22Rv1 (cell line): ENCODE results near the gene ETS1.

ENCODE experiments used
- H3K27ac ChIP-seq: fragments of 450-650 bp; 2 replicates; pipeline ENCODE4 v1.5.1; 2017
- ZFX ChIP-seq: fragments of 450-650 bp; IDR thresholded peaks from 2 replicates; pipeline ENCODE4 v1.6.1; 2017; ENCODE audit warnings: antibody characterized with exemption, borderline replicate concordance
- TF ChIP-seq, protein P1 (sequence below): fragments of 450-650 bp; IDR thresholded peaks from 2 replicates; pipeline ENCODE4 v1.5.1; 2017; ENCODE audit warnings: mild to moderate bottlenecking

Gene ETS1

DNA sequence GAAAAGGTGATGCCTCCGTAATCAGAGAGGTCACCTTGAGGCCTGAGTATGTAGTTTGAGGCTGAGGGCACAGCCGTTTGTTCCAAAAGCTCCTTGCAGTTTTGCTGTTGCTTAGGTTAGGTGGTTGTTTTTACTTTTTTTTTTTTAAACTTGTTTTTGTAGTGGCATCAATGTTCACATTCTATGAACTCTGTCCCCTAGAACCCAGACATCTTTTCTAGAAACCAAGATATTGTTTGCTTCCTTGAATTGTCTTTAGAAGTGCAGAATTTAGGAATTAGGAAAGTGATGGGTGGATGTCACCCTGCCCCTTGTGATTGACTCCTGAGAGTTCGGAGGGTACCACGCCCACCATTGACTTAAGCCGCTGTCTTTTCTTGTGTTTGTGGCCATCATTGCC is 35.7 kb upstream of the ETS1 start:
- H3K27ac ChIP-seq = no peak overlapping the region
- TF ChIP-seq ZFX = no peak
- TF ChIP-seq, protein P1, sequence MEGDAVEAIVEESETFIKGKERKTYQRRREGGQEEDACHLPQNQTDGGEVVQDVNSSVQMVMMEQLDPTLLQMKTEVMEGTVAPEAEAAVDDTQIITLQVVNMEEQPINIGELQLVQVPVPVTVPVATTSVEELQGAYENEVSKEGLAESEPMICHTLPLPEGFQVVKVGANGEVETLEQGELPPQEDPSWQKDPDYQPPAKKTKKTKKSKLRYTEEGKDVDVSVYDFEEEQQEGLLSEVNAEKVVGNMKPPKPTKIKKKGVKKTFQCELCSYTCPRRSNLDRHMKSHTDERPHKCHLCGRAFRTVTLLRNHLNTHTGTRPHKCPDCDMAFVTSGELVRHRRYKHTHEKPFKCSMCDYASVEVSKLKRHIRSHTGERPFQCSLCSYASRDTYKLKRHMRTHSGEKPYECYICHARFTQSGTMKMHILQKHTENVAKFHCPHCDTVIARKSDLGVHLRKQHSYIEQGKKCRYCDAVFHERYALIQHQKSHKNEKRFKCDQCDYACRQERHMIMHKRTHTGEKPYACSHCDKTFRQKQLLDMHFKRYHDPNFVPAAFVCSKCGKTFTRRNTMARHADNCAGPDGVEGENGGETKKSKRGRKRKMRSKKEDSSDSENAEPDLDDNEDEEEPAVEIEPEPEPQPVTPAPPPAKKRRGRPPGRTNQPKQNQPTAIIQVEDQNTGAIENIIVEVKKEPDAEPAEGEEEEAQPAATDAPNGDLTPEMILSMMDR = no peak

DNA sequence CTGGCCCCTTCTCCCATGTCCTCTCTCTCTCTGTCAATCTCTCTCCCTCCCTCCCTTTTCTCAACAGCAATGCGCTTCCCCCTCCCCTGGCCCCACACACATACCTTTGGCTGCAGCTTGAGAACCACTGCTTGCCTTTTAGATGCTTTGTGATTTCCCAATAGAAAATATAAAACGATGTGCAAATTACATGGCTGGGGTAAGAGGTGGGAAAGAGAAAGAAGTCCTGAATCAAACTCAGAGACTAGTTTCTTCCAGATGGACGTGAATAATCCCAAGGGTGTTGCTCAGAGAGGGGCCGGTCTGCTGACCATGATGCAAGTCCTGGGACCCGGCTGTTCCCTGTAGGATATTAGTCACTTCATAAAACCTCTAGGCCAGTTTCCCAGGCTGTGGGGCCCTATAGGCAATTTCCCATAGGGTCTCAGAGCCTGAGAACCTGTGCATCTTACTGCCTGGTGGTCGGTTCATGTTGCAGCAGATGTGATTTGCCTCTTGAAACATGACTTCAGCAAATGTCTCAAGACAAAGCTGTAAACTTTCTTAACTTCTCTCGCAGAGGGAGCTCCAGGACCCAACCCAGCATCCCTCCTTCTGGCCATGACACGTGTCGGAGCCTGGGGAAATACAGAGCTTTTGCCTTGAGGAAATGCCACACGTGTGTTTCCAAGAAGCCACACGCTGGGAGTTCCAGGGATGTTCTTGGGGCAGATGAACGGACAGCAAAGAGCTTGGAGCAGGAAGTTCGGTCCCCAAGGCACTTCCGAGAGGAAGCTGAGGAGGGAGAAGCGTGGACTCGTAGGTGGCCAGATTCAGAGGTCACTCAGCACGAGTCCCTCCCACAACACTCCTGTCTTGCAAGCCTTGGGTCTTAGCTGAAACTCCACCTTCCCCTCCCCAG is 34.5 kb upstream of the ETS1 start:
- H3K27ac ChIP-seq = no peak overlapping the region
- no peak for TF ChIP-seq ZFX
- TF ChIP-seq, protein P1 = no peak

DNA sequence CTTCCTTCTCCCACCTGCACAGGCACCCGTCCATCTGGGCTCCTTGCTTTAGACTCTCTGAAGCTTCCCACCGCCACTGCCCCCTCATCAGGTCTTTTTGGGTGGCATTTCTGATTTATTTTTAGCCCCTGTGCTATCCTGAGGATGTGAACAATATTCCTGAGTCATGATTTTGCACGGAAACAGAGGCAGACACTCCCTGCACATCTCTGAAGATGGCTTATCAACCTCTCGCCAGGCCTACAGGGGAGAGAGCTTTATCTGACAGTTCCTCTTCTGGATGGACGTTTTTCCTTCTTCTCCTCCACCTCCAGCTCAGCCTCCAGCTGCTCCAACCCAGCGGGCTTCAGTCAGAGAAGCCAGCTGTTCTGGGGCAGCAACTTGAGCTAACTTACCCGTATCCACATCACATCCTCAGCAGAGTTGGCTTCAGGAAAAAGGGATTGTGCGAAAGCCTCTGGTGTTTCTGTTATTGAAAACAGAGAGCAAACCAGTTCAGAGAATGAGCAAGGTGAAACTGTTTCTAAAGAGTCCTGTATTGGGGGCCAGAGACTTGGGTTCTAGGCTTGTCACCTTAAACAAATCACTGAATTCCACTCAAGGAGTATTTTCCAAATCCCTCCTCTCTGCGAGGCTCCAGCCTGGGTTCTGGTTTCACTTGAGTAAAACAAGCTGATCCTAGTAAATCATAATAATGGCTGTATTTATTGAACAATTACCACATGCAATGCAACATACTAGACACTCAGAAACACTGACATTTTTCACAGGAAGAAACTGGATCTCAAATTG is 33.1 kb upstream of the ETS1 start:
- TF ChIP-seq, protein P1 = no peak
- TF ChIP-seq ZFX = no peak
- no peak overlapping the region for H3K27ac ChIP-seq

DNA sequence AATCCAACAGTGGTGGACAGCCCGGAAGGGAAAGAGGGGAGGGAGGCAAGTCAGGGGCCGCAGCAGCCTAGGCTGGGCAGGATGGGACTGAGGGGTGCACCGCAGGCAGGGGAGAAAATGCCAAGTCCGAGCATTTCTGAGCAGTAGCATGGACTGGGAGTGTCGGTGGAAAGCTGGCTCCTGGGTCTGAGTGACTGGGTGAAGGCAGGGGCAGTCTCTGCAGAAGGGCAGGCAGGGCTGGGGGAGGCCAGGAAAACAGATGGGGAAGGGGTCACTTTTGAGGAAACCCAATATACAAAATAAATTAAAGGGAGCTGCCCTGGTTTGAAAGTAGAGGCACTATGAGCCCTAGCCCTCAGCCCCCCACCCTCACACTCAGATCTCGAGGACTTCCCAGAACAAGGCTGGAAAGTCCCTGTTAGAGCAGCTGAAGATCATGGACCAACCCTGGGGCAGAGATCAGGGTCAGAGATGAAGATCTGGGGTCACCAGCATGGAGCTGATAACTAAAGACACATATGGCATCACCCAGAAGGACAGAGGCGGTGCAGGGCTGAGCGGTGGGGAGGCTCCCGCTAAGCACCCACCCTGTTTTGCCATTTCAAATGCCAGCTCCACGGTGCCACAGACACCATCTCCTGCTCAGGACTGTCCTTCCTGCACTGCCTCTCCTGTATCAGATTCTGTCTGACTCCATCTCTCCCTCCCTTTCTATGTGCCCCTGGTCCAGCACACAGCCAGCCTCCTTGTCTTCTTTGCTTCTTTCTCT is 32.4 kb upstream of the ETS1 start:
- no peak overlapping the region for H3K27ac ChIP-seq
- TF ChIP-seq, protein P1 = no peak
- no peak for TF ChIP-seq ZFX

DNA sequence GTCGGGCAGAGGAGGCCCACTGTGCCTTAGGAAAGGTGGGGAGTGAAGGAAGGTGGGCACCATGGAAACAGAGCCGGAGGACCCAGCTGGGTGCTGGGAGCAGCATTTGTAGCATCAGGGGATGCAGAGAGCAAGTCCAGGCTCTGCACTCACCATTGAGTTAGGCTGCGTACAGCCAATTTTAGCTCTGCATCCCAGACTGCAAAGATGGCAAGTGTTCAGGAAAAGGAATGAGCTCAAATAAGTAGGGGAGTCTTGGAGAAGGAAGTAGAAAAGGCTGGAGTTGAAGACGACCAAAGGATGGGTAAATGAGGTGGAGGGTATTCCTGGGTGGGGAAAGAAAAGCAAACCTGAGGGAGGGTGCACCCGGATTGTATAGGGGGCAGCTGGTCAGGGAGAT is 31.6 kb upstream of the ETS1 start:
- no peak overlapping the region for H3K27ac ChIP-seq
- TF ChIP-seq ZFX = no peak
- TF ChIP-seq, protein P1 = no peak

DNA sequence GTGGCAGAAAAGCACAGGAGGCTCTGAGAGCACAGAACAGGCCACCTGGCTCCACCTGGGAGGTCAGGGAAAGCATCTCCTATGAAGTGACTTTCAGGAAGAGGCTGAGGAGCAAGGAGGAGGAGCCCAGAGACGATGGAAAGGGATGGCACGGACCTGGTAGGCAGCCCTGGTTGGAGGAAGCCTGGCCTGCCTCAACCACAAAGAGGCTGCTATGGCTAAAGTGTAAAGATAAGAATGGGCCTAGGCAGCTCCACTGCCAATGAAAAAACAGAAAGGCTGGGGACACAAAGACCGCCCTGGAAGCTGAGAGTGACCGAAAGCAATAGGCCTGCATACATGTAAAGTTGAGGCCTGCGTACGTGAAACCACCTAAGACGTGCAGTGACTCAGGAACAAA is 31.2 kb upstream of the ETS1 start:
- H3K27ac ChIP-seq = no peak overlapping the region
- no peak for TF ChIP-seq ZFX
- TF ChIP-seq, protein P1 = no peak
